ENCODE results near the gene S100A8.

Gene S100A8

DNA sequence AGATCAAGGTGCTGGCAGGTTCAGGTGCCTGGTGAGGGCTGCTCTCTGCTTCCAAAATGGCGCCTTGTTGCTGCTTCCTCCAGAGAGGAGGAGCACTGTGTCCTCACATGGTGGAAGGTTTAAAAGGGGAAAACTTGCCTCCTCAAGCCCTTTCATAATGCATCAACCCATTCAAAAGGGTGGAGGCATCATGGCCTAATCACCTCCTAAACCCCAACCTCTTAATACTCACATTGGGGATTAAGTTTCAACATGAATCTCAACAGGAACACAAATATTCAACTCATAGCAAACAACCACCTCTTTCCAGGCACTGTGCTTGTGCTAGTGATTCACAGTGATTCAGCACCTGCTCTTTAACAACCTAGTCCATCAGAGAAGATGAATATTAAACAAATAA lies 19.6 kb downstream of the S100A8 start:
- no peaks in the 10 kb centered on the region for H3K36me3 ChIP-seq (replicated peaks)
- in situ Hi-C loops (cut with HindIII; ENCODE audit: low pct_ligation_motif_present, low sequenced_read_pairs) = loop anchor here (25.0 kb wide), 1 partner anchor 116 kb away; no protein-coding TSS in a partner anchor
- no peak overlapping the region for H3K27ac ChIP-seq
- H3K27me3 ChIP-seq (replicated peaks) = no peaks in the 10 kb centered on the region
- no peak overlapping the region for H3K4me3 ChIP-seq (ENCODE audit: low read depth, low read length)
- DNase-seq = no peak
- TF ChIP-seq, protein P1, sequence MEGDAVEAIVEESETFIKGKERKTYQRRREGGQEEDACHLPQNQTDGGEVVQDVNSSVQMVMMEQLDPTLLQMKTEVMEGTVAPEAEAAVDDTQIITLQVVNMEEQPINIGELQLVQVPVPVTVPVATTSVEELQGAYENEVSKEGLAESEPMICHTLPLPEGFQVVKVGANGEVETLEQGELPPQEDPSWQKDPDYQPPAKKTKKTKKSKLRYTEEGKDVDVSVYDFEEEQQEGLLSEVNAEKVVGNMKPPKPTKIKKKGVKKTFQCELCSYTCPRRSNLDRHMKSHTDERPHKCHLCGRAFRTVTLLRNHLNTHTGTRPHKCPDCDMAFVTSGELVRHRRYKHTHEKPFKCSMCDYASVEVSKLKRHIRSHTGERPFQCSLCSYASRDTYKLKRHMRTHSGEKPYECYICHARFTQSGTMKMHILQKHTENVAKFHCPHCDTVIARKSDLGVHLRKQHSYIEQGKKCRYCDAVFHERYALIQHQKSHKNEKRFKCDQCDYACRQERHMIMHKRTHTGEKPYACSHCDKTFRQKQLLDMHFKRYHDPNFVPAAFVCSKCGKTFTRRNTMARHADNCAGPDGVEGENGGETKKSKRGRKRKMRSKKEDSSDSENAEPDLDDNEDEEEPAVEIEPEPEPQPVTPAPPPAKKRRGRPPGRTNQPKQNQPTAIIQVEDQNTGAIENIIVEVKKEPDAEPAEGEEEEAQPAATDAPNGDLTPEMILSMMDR (IDR thresholded peaks at IDR 0.05; ENCODE audit: low read depth, low read length, missing control alignments) = no peak

DNA sequence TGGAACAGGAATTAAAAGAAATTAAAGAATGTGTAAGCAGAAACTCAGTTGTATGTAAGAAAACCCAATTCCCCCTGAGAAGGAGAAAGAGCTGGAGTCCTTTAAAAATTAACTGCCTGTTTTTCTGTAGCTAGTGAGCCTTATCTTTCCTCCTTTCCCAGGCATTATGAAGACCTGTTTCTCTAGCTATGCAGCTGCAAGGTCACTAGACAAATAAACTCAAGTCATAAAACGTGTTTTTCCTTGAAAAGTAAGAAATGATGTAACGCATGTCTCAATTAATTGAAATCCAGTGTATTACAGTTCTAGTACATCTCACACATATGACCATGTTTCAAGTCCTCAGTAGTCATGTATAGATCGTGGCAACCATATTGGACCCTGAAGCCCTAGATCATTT lies 20.7 kb downstream of the S100A8 start:
- no peak for DNase-seq
- TF ChIP-seq, protein P1 (IDR thresholded peaks at IDR 0.05; ENCODE audit: low read depth, low read length, missing control alignments) = no peak
- H3K27ac ChIP-seq = no peak overlapping the region
- H3K36me3 ChIP-seq (replicated peaks) = no peaks in the 10 kb centered on the region
- H3K27me3 ChIP-seq (replicated peaks) = no peaks in the 10 kb centered on the region
- in situ Hi-C loops (cut with HindIII; ENCODE audit: low pct_ligation_motif_present, low sequenced_read_pairs) = loop anchor here (25.0 kb wide), 1 partner anchor 117 kb away; no protein-coding TSS in a partner anchor
- H3K4me3 ChIP-seq (ENCODE audit: low read depth, low read length) = no peak overlapping the region

DNA sequence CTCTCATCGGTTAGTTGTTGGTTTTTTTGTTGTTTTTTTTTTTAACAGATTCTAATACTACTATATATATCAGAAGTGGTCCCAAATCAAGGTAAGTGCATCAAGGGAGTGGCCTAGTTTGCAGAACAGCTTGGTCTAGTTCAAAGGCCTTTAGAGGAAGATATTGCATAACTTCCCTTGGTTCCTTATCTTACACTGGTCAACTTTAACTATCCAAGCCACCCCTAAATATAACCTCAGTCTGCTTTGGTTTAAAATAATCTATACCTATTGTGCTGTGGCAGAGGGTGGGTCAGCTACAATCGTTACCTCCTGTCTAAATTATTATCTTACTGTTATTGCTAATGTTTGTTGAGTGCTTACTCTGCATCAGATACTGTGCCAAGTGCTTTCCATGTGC lies 22.4 kb downstream of the S100A8 start:
- no peak overlapping the region for H3K27ac ChIP-seq

DNA sequence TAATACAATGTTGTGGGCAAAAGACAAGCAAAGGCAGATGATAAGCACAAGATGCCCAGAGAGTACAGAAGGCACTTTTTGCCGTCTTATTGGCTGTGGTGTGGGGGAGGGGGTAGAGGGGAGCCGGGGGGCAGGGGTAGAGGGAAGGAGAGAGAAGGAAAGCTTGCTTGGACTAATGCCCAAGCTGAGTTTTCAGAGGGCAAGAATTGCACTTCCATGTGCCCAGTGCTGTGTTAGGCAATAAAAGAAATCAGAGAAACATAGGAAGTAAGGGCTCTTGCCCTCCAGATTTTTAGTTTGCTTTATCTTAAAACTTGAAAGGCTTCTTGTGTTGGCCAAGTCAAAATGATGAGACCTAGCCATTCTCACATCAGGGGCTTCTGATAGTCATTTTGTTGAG lies 23.8 kb downstream of the S100A8 start:
- H3K4me3 ChIP-seq (ENCODE audit: low read depth, low read length) = no peak overlapping the region
- TF ChIP-seq, protein P1 (IDR thresholded peaks at IDR 0.05; ENCODE audit: low read depth, low read length, missing control alignments) = no peak
- in situ Hi-C loops (cut with HindIII; ENCODE audit: low pct_ligation_motif_present, low sequenced_read_pairs) = loop anchor here (25.0 kb wide), 1 partner anchor 120 kb away; no protein-coding TSS in a partner anchor
- DNase-seq = no peak
- H3K27me3 ChIP-seq (replicated peaks) = no peaks in the 10 kb centered on the region
- no peaks in the 10 kb centered on the region for H3K36me3 ChIP-seq (replicated peaks)
- H3K27ac ChIP-seq = no peak overlapping the region

More for the DNA sequence above, 22.4 kb downstream of the S100A8 start:
- H3K27me3 ChIP-seq (replicated peaks) = no peaks in the 10 kb centered on the region
- TF ChIP-seq, protein P1 (IDR thresholded peaks at IDR 0.05; ENCODE audit: low read depth, low read length, missing control alignments) = no peak
- no peaks in the 10 kb centered on the region for H3K36me3 ChIP-seq (replicated peaks)
- DNase-seq = no peak
- H3K4me3 ChIP-seq (ENCODE audit: low read depth, low read length) = no peak overlapping the region
- in situ Hi-C loops (cut with HindIII; ENCODE audit: low pct_ligation_motif_present, low sequenced_read_pairs) = loop anchor here (25.0 kb wide), 1 partner anchor 119 kb away; no protein-coding TSS in a partner anchor

DNA sequence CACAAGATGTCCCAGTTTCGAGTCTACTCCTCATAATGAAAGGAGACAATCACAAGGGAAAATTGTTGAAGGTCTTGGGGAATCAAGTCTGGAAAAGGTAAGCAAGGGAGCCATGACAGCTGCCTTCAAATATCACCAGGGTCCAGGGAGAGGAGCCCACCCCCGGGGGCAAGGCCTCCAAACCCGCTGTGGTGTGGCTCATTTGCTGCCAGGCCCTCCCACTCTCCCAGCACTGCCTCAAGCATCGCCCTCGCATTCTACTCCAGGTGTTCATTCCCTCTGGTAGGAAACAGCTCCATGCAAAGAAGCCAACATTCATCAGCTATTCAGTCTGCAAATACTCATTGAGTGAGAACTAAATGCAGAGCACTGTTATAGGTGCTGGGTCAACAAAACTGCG lies 24.6 kb downstream of the S100A8 start:
- H3K27me3 ChIP-seq (replicated peaks) = no peaks in the 10 kb centered on the region
- no peak for DNase-seq
- TF ChIP-seq, protein P1 (IDR thresholded peaks at IDR 0.05; ENCODE audit: low read depth, low read length, missing control alignments) = no peak
- H3K36me3 ChIP-seq (replicated peaks) = no peaks in the 10 kb centered on the region
- H3K4me3 ChIP-seq (ENCODE audit: low read depth, low read length) = no peak overlapping the region
- no peak overlapping the region for H3K27ac ChIP-seq
- in situ Hi-C loops (cut with HindIII; ENCODE audit: low pct_ligation_motif_present, low sequenced_read_pairs) = loop anchor here (25.0 kb wide), 1 partner anchor 121 kb away; no protein-coding TSS in a partner anchor

DNA sequence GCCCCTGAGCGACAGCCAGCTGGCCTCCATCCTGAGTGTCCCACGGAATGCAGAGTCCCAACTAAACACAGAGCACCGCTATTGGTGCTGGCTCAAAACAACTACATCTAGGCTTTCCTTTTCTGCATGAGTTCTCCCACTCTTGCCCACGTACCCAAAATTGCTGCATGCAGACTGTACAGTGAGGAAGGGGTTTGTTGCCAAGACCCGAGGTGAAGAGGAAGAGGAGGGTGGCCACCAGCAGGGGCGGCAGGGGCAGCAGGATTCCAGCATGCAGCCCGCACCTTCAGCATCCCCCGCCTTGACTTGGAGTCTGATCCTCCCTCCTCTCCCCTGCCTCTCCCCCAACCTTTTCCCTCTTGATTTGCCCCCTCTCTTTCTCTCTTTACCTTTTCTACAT lies 25.2 kb downstream of the S100A8 start:
- H3K27me3 ChIP-seq (replicated peaks) = no peaks in the 10 kb centered on the region
- DNase-seq = no peak
- TF ChIP-seq, protein P1 (IDR thresholded peaks at IDR 0.05; ENCODE audit: low read depth, low read length, missing control alignments) = no peak
- no peak overlapping the region for H3K4me3 ChIP-seq (ENCODE audit: low read depth, low read length)
- in situ Hi-C loops (cut with HindIII; ENCODE audit: low pct_ligation_motif_present, low sequenced_read_pairs) = loop anchor here (25.0 kb wide), 1 partner anchor 122 kb away; no protein-coding TSS in a partner anchor
- H3K36me3 ChIP-seq (replicated peaks) = no peaks in the 10 kb centered on the region
- H3K27ac ChIP-seq = no peak overlapping the region
